ENCODE results near the gene QRFPR. TPM values are rescaled to one million over a fixed set of nuclear protein-coding genes. Genes with fewer than 3 reads are reported as not detected.

Gene QRFPR
- total RNA-seq: not detected

GRCh38 chr4:121380776-121381462 lies at the start of gene QRFPR:
TSS of gene QRFPR (minus strand) at chr4:121381018. CDS start at chr4:121380647, 371 bp downstream.

Small RNA genes within 50 kb of the gene (small RNA-seq; reads per million reads assigned to genes)
- 0 reads per million in 2 donors for gene RF00019

Other genes with a start within 250 kb of the QRFPR start
- under 1 TPM in 1 of 2 donors, not detected in 1; 0.69 TPM for gene TNIP3, start 216.7 kb downstream of the QRFPR start, total RNA-seq

Measured in melanocyte of skin (primary cell).